Activated T-helper 1 cell treated with anti-CD3 and anti-CD28 coated beads, Interleukin-12 subunit alpha, Interleukin-12 subunit beta, Interleukin-2, Interleukin-4 antibody, amounts not matched to agents 30 ng/mL and 10 ng/mL and 1 ng/mL, durations not matched to agents 14 hours and 24 hours and 36 hours (primary cell): ENCODE measurements around the gene STAC2. TPM values are rescaled to one million over a fixed set of nuclear protein-coding genes. Genes with fewer than 3 reads are reported as not detected.

Source experiments
- DNase-seq: peaks from one replicate; pipeline ENCODE4 v3.0.0; 2021; ENCODE audit warnings: low spot score
- H3K27ac Mint-ChIP-seq: one replicate; pipeline ENCODE4 v1.8.0; 2021; ENCODE audit warnings: mild to moderate bottlenecking, mixed read lengths
- H3K27me3 Mint-ChIP-seq: one replicate; pipeline ENCODE4 v1.8.0; 2022; ENCODE audit warnings: mild to moderate bottlenecking, moderate library complexity, mixed read lengths; ENCODE audit not compliant: insufficient read depth
- H3K36me3 Mint-ChIP-seq: one replicate; pipeline ENCODE4 v1.8.0; 2021; ENCODE audit warnings: low read depth, mixed read lengths
- H3K4me1 Mint-ChIP-seq: one replicate; pipeline ENCODE4 v1.8.0; 2021; ENCODE audit warnings: low read depth, mixed read lengths
- H3K4me3 Mint-ChIP-seq: one replicate; pipeline ENCODE4 v1.8.0; 2021; ENCODE audit warnings: mild to moderate bottlenecking, moderate library complexity, mixed read lengths
- H3K9me3 Mint-ChIP-seq: one replicate; pipeline ENCODE4 v1.8.0; 2021; ENCODE audit warnings: mixed read lengths
- intact Hi-C: fragments of 100-400 bp; cut with micrococcal nuclease; formaldehyde crosslinking; loops from one replicate; pipeline ENCODE4 v1.15.1; 2024
- total RNA-seq: library from RNA; stranded (reverse); gene quantifications from 2 replicates; pipeline ENCODE4 v1.2.3, GENCODE V29; 2022

The STAC2 gene
- total RNA-seq, 1 donor from 2014 or later, result 0.08 TPM

DNA sequence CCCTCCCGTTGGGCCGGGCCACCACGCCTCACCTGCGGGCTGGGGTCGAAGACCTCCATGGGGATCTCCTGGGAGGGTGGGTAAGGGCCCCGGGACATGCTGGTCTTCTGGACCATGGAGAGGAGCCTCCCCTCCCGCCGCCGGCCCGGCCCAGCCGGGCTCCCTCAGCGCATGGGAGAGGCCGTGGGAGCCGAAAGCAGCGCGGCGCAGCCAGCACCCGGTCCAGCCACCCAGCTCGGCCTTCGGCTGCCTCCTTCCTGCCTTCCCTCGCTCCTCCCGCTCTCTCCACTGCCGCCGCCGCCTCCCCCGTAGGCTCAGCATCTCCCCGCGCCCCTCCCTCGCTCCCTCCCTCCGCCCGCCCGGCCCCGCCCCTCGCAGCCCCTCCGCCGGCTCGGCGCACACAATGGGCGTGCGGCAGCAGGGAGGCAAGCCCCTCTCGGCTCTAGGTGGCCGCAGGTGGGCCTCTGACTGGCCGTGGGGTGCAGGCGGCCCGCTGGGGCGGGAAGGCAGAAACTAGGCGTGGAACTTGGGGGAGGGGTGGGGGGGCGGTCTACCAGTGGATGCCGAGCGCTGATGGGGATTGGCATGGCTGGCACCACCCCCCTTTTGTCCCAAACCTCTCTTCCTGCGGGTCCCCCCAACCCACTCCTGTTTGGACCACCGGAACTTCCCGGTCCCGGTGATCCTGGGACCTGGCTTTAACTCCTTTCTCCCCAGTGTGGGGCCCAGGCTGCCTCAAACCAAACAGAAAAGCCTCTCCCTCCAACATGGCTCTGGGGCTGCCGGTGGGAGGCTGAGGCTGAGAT is 28.2 kb downstream of the STAC2 start, which contains the start of gene CACNB1:
TSS of gene CACNB1 (minus strand) at position 290 of the 806 bp plus-strand sequence. CDS start at position 116, 174 bp downstream.
- intact Hi-C loops, result loop anchor here (2.0 to 5.0 kb wide), 4 partner anchors 45 to 445 kb away; partner anchors contain the start of genes CDK12, PSMB3 and RPL23
- Mint-ChIP-seq H3K9me3 (no peaks in the 10 kb centered on the region), H3K36me3 (peaks cover 33% of the 10 kb centered on the region), H3K27ac (peak within 1 kb of the TSS; percentile 68), H3K4me1 (peaks cover 51% of the 10 kb centered on the region), H3K4me3 (peak within 1 kb of the TSS; percentile 93), H3K27me3 (no peaks in the 10 kb centered on the region)
- peak; percentile 64 for DNase-seq

DNA sequence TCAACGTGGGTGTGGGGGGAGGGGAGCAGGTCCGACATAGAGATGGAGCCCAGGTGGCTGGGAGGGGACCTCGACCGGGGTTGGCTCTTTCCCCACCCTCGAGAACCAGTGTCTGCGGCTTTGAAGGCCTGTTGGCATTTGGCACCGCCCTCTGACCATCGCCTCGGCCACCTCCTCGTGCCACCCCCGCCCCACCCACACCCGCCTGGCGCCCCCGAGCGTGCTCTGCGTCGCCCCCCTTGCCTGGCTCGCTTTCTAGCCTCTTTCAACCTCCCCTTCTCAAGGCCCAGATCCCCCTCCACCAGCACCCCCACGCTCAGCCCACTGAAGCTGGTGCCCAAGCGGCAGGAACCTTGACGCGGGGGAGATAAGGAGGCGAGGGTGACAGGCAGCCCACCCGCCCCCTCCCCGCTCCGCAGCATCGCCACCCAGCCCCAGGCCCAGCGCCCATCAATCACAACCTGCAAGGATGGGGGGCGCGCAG is 28.9 kb downstream of the STAC2 start:
- Mint-ChIP-seq H3K27ac (peak overlapping the region; percentile 68), H3K9me3 (no peaks in the 10 kb centered on the region), H3K36me3 (peaks cover 29% of the 10 kb centered on the region), H3K27me3 (no peaks in the 10 kb centered on the region), H3K4me3 (peak overlapping the region; percentile 93), H3K4me1 (peaks cover 49% of the 10 kb centered on the region)
- intact Hi-C loops, result loop anchor here (2.0 to 5.0 kb wide), 4 partner anchors 44 to 445 kb away; partner anchors contain the start of genes CDK12, PSMB3 and RPL23
- no peak for DNase-seq

DNA sequence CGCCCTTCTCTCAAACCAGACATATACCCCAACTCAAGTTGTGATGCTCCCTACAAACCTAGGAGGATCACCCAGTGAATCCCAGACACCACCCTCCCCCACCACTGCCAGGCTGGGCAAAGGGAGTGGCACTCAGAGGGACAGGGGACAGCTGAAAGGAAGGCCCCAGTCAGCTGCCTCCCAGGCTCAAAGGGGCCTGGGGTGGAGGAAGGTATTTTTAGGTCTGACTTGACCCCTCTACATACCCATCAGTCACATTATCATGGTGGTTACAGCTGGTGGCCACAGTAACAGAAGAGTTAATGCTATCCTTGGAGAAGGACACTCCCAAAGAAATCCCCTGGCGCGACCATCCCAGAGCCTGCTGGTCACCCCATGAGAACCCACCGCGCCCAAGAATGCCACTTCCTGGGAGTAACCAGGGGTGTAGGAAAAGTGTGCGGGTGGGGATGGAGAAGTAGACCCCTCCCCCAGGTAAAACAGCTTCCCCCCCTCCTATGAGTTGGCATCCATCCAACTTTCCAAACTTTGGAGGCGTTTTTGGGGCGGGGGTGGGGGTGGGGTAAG is 29.4 kb downstream of the STAC2 start:
- peaks cover 44% of the 10 kb centered on the region for H3K4me1 Mint-ChIP-seq

DNA sequence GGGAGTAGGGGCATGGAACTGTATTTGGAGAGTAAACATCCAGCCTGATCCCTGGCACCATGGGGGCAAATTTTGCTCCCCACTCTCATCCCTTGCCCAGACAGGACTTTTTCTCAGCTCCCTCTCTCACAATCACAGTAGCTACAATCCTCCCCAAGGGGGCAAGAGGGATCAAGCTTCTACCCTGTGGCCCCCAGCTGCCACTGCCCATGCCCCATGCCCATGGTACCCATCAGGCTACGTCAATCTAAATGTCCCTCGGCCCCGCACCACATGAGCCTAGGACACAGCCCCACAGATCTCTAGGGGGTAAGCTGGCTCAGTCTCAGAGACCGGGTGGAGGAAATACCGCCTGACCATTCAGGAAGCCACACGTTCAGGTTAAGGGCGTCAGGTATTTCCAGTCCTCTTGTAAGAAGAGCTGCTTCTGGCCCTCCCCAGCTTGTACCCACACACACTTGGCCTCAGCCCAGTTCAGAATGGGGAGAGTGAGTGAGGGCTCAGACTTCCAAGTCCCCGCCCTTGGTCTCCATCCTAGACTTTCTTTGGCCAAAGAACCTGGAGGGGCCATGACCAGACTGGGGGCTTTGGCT is 30.1 kb downstream of the STAC2 start:
- H3K4me1 Mint-ChIP-seq, result peaks cover 39% of the 10 kb centered on the region
- no peaks in the 10 kb centered on the region for H3K9me3 Mint-ChIP-seq
- no peaks in the 10 kb centered on the region for H3K27me3 Mint-ChIP-seq
- no peak for DNase-seq
- intact Hi-C loops, result loop anchor here (2.0 to 5.0 kb wide), 4 partner anchors 43 to 443 kb away; partner anchors contain the start of genes CDK12, PSMB3 and RPL23
- peaks cover 20% of the 10 kb centered on the region for H3K36me3 Mint-ChIP-seq
- peak overlapping the region; percentile 83 for H3K4me3 Mint-ChIP-seq
- H3K27ac Mint-ChIP-seq, result peak overlapping the region; percentile 48

More for the DNA sequence above, 29.4 kb downstream of the STAC2 start:
- DNase-seq, result no peak
- Mint-ChIP-seq H3K4me3 (peak overlapping the region; percentile 83), H3K27ac (peak overlapping the region; percentile 67), H3K36me3 (peaks cover 27% of the 10 kb centered on the region), H3K27me3 (no peaks in the 10 kb centered on the region), H3K9me3 (no peaks in the 10 kb centered on the region)
- intact Hi-C loops, result loop anchor here (2.0 to 5.0 kb wide), 4 partner anchors 44 to 444 kb away; partner anchors contain the start of genes CDK12, PSMB3 and RPL23

DNA sequence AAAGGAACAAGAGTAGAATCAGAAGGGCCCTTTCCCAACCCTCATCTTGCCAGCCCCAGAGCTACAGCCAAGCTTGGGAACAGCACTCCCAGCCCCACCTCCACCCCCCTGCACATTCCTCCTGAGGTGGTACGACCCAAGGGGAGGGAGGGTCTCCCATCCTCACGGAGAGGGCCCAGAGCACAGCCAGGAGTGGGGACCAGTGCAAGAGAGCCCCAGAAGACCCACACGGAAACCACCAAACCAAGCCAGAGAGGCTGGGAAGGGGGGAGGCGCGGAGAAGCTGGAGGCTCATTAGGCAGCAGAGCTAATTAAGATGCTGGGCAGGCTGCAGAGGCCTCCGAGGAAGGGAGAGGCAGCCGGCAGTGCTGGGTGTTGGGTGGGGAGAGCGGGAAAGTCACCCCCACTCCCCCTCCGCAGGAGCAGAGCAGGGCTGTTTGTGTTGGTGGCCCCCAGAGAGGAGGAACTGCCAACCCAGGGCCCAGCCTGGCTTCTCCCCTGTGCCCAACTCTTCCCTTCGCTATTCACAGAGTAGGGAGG is 30.7 kb downstream of the STAC2 start:
- no peaks in the 10 kb centered on the region for H3K27me3 Mint-ChIP-seq
- DNase-seq, result no peak
- intact Hi-C loops, result loop anchor here (5.0 kb wide), 3 partner anchors 267 to 443 kb away; partner anchors contain the start of genes CDK12, PSMB3 and RPL23
- peak overlapping the region; percentile 83 for H3K4me3 Mint-ChIP-seq
- H3K9me3 Mint-ChIP-seq, result no peaks in the 10 kb centered on the region
- H3K27ac Mint-ChIP-seq, result no peak overlapping the region
- H3K36me3 Mint-ChIP-seq, result peaks cover 16% of the 10 kb centered on the region
- peaks cover 39% of the 10 kb centered on the region for H3K4me1 Mint-ChIP-seq

DNA sequence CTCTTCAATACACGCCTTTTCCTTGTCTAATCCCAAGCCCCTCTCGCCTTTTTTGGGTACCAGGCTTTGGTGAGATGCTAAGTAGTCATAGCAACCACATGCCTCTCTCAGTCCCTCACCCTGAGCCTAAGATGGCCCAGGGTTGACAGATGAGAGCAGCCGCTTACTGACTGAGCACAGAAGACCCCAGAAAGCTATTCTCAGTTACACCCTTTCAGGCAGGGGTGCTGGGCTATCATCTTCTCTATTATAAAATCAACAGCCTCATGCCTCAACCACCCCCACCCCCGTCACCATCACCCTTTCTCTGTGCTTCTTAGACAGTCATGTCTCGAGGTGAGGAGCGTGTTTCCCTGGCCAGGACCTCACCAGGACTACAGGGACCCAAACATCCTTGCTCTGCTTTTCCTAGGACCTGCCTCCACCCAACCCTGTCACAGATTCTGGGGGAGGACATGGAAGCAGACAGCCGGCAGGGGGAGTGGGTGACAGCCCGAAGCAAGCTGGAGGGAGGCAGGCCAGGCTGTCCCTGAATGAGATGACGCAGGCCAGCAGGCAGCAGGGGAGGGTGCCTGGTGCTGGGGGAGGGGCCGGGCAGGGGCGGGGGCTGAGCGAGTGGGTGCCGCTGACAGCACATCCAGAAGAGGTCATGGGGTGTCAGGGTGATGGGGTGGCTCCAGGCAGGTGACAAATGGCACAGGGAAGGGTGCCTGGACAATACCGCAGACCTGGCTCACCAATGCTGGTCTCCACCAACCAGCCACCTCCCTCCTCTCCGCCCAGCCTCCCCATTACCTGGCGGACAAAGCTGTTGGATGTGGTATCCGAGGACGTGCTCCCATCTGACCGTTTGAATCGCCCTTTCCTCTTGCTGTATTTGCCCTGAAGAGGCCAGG is 31.4 kb downstream of the STAC2 start:
- DNase-seq, result no peak
- no peaks in the 10 kb centered on the region for H3K27me3 Mint-ChIP-seq
- intact Hi-C loops, result no loop called here

DNA sequence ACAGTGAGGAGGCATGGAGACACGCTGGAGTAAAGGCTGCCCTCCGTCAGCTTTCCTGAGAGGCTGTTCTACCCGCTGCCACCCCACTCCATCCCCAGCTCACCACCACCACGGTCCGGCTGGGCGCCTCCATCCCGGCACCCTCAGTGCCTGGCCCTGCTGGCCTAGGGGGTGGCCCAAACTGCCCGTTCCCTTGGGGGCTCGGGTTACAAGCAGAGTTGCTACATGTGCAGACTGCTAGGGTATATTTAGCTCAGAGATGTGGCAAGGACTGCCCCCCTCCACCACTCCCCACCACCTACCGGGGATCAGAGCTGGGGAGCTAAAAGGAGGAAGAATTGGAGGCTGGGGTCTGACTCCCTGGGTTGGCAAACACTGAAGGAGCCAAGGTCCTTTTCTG is 32.4 kb downstream of the STAC2 start:
- H3K4me3 Mint-ChIP-seq, result no peak overlapping the region
- intact Hi-C loops, result no loop called here
- H3K4me1 Mint-ChIP-seq, result peaks cover 23% of the 10 kb centered on the region
- no peak overlapping the region for H3K27ac Mint-ChIP-seq
- no peaks in the 10 kb centered on the region for H3K27me3 Mint-ChIP-seq
- H3K9me3 Mint-ChIP-seq, result no peaks in the 10 kb centered on the region
- H3K36me3 Mint-ChIP-seq, result peaks cover 14% of the 10 kb centered on the region
- no peak for DNase-seq

More for the DNA sequence above, 31.4 kb downstream of the STAC2 start:
- Mint-ChIP-seq H3K9me3 (no peaks in the 10 kb centered on the region), H3K4me3 (peak overlapping the region; percentile 42), H3K27ac (peak overlapping the region; percentile 23), H3K4me1 (peaks cover 32% of the 10 kb centered on the region), H3K36me3 (peaks cover 14% of the 10 kb centered on the region)

DNA sequence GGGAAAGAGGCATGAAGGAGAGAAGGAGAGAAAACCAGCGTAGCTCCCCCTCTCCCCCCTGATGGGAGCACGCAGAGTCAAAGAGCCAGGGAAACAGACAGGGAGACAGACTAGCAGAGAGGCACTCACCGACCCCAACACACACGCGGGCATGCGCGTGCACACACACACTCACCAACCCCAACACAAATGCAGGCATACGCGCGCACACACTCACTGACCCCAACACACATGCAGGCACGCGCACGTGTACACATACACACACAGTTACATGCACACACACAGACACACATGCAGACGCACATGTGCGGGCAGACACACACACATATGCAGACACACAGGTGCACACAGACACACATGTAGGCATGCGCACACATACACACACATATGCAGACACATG is 32.8 kb downstream of the STAC2 start:
- no peak for DNase-seq
- H3K4me3 Mint-ChIP-seq, result no peak overlapping the region
- intact Hi-C loops, result no loop called here
- no peaks in the 10 kb centered on the region for H3K9me3 Mint-ChIP-seq
- H3K4me1 Mint-ChIP-seq, result peaks cover 19% of the 10 kb centered on the region
- peaks cover 14% of the 10 kb centered on the region for H3K36me3 Mint-ChIP-seq
- no peaks in the 10 kb centered on the region for H3K27me3 Mint-ChIP-seq
- H3K27ac Mint-ChIP-seq, result no peak overlapping the region

DNA sequence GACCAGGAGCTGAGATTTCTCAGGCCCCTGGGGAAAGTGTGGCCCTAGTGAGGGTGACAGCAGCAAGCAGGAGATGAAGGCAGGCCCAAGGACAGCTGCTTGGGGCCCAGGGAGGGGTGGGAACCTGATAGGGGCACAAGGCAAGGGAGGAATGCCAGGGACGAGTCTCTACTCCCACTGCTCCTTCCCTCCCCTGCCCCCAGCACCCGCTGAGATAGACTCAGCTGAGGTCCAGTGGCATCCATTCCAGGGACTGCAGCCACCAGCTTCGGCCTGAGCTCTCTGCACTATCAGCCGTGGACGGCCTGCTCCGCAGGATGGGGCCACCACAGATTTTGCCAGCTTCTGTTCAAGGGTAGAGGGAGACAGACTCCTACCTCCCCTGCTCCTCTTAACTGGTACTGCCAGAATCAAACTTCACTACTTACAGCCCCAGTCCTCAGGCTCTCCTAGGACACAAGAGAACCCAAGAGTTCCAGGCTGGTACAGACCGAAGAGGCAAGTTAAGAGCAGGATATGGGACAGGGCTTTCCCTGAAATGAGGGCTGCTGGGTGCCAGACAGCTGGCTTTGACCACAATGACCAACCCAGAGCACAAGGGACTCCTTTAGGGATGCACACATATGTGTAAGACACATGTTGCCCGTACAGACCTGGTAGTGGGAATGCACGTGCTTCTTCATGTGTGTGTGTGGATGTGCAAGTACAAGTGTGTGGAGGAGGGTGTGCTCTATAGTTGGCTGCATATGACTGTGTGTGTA is 33.8 kb downstream of the STAC2 start:
- intact Hi-C loops, result no loop called here
- no peaks in the 10 kb centered on the region for H3K27me3 Mint-ChIP-seq
- peaks cover 14% of the 10 kb centered on the region for H3K36me3 Mint-ChIP-seq
- DNase-seq, result no peak
- H3K4me3 Mint-ChIP-seq, result no peak overlapping the region
- H3K4me1 Mint-ChIP-seq, result peaks cover 18% of the 10 kb centered on the region
- no peaks in the 10 kb centered on the region for H3K9me3 Mint-ChIP-seq
- H3K27ac Mint-ChIP-seq, result no peak overlapping the region

DNA sequence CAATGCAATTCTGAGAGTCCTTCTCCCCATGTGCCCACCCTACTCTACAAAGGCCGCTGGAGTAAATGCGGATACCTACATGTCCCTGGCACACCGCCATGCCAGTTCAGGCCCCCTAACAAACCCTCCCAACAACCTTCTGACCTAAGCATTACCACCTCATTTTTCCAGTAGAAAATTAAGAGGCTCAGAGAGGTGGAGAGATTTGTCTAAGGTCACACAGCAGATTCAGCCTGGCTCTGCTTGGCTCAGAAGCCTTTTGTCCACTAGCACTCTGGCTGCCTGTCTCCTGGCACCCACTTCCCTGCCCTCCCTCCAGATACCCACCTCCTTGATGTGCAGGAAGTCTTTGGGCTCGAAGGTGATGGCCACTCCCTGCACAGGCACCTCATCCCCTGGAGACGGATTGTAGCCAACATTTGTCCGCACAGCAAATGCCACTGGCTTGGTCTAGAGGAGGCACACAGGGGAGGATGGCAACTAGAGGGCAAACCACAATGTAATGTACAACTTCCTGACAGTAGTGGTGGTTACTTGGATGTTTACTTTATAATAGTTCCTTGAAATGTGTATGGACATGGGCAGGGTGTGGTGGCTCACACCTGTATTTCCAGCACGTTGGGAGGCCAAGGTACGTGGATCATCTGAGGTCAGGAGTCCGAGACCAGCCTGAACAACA is 38.5 kb downstream of the STAC2 start:
- Mint-ChIP-seq H3K9me3 (no peaks in the 10 kb centered on the region), H3K27ac (no peak overlapping the region), H3K27me3 (no peaks in the 10 kb centered on the region), H3K36me3 (peaks cover 19% of the 10 kb centered on the region), H3K4me3 (no peak overlapping the region), H3K4me1 (peaks cover 2% of the 10 kb centered on the region)
- intact Hi-C loops, result no loop called here
- no peak for DNase-seq

DNA sequence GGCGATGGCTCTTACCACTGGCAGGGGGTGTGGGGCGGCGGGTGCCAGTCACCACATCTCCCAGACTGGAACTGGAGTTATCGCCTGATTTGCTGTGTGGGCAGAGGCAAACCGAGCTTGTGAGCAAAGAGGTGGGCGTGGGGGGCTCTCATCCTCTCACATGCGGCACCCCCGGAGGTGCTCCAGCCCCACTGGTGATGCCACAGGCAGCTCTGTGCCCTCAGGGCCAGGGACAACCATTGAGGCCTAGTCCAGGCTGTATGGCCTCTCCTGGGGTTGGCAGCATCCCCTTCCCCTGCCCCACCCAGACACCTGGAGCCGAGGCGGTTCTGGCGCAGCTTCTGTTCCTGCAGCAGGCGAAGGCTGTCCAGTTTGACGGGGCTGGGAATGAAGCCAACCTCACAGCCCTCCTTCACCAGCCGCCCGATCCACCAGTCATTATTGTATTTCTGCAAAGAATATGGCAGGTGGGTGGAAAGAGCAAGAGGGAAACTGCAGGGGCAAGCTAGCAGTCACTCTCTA is 39.2 kb downstream of the STAC2 start:
- Mint-ChIP-seq H3K27me3 (no peaks in the 10 kb centered on the region), H3K4me1 (no peaks in the 10 kb centered on the region), H3K36me3 (peaks cover 18% of the 10 kb centered on the region), H3K27ac (no peak overlapping the region), H3K4me3 (no peak overlapping the region), H3K9me3 (no peaks in the 10 kb centered on the region)
- intact Hi-C loops, result no loop called here
- DNase-seq, result no peak
